K562 (cell line): Measurements from ENCODE around the gene SPPL3. TPM values are rescaled to one million over a fixed set of nuclear protein-coding genes. Genes with fewer than 3 reads are reported as not detected.

Experiments
- MAFF ChIP-seq: IDR thresholded peaks from 2 replicates; pipeline ENCODE4 v1.6.1; 2012; ENCODE audit warnings: low read length, improper control_type of control experiment
- RBM15 ChIP-seq: fragments of 200-400 bp; formaldehyde crosslinking; IDR thresholded peaks from 2 replicates; pipeline ENCODE4 v1.6.1; 2018; ENCODE audit warnings: mild to moderate bottlenecking, low read length, moderate library complexity; ENCODE audit not compliant: insufficient read depth
- TBL1XR1 ChIP-seq, 2 experiments: IDR thresholded peaks; 2 replicates each; pipeline ENCODE4 v1.6.1; 2012; ENCODE audit warnings: improper control_type of control experiment in 2 of 2, low read length in 2 of 2, mild to moderate bottlenecking in 1 of 2
- ZNF445 ChIP-seq: fragments of 250-450 bp; sonication (Bioruptor Pico); IDR thresholded peaks from 2 replicates; pipeline ENCODE4 v1.4.0; 2020; ENCODE audit warnings: low read depth, mild to moderate bottlenecking, moderate library complexity
- polyA plus RNA-seq, 8 experiments: library from polyadenylated mRNA; depleted of rRNA in 4 of 8; stranded (reverse) in 5 of 8; unstranded in 3 of 8; fragments of >200 nt; fragmentation: Nextera tagmentation in 2 of 8; fragmentation: Illumina TruSeq in 1 of 8; extraction: Ambion mirVana in 2 of 8; extraction: Trizol in 1 of 8; gene quantifications; 2 replicates each; pipeline versions ENCODE4 v1.2.1 to v1.2.3, GENCODE V29; 2011 to 2014; ENCODE audit warnings: inconsistent platforms in 1 of 8, missing spikeins in 1 of 8
- total RNA-seq, 7 experiments: library from RNA; depleted of rRNA in 6 of 7; stranded (reverse); fragments of >200 nt in 6 of 7; fragmentation: Illumina TruSeq in 2 of 7; extraction: Trizol in 2 of 7; gene quantifications; 2 replicates each; pipeline versions ENCODE4 v1.2.1 to v1.2.3, GENCODE V29; 2011 to 2021; ENCODE audit warnings: low replicate concordance in 1 of 7
- TF ChIP-seq, protein P1 (sequence below): fragments of 450-650 bp; IDR thresholded peaks from 2 replicates; pipeline ENCODE4 v1.6.1; 2016; ENCODE audit warnings: low read depth

Gene SPPL3
- total and polyA plus RNA-seq, 9 of the 15 experiments (the other 6 are each of a cell fraction or from before 2014, with no cell fraction given) = 2.9 to 32.1 (median 7.1) TPM

DNA sequence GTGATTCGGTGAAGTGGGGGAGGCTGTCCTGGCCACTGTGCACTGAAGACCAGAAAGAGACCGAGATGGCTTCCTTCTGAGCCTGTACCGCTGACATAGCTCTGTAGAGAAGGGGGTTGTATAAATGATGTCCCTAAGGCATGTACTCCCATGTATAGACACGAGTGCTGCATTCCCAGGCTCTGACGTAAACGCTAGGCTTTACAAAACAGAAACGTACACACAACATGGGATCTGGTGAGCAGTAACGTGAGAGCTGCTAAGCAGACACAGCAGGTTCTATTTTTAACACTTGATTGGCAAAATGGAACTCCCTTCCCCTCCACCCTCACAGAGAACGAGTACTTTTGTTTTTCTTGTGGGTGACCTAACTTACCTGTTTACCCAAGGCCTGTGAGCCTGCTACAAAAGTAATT, 142.6 kb downstream of the SPPL3 start (continued):
- TF ChIP-seq, protein P1, sequence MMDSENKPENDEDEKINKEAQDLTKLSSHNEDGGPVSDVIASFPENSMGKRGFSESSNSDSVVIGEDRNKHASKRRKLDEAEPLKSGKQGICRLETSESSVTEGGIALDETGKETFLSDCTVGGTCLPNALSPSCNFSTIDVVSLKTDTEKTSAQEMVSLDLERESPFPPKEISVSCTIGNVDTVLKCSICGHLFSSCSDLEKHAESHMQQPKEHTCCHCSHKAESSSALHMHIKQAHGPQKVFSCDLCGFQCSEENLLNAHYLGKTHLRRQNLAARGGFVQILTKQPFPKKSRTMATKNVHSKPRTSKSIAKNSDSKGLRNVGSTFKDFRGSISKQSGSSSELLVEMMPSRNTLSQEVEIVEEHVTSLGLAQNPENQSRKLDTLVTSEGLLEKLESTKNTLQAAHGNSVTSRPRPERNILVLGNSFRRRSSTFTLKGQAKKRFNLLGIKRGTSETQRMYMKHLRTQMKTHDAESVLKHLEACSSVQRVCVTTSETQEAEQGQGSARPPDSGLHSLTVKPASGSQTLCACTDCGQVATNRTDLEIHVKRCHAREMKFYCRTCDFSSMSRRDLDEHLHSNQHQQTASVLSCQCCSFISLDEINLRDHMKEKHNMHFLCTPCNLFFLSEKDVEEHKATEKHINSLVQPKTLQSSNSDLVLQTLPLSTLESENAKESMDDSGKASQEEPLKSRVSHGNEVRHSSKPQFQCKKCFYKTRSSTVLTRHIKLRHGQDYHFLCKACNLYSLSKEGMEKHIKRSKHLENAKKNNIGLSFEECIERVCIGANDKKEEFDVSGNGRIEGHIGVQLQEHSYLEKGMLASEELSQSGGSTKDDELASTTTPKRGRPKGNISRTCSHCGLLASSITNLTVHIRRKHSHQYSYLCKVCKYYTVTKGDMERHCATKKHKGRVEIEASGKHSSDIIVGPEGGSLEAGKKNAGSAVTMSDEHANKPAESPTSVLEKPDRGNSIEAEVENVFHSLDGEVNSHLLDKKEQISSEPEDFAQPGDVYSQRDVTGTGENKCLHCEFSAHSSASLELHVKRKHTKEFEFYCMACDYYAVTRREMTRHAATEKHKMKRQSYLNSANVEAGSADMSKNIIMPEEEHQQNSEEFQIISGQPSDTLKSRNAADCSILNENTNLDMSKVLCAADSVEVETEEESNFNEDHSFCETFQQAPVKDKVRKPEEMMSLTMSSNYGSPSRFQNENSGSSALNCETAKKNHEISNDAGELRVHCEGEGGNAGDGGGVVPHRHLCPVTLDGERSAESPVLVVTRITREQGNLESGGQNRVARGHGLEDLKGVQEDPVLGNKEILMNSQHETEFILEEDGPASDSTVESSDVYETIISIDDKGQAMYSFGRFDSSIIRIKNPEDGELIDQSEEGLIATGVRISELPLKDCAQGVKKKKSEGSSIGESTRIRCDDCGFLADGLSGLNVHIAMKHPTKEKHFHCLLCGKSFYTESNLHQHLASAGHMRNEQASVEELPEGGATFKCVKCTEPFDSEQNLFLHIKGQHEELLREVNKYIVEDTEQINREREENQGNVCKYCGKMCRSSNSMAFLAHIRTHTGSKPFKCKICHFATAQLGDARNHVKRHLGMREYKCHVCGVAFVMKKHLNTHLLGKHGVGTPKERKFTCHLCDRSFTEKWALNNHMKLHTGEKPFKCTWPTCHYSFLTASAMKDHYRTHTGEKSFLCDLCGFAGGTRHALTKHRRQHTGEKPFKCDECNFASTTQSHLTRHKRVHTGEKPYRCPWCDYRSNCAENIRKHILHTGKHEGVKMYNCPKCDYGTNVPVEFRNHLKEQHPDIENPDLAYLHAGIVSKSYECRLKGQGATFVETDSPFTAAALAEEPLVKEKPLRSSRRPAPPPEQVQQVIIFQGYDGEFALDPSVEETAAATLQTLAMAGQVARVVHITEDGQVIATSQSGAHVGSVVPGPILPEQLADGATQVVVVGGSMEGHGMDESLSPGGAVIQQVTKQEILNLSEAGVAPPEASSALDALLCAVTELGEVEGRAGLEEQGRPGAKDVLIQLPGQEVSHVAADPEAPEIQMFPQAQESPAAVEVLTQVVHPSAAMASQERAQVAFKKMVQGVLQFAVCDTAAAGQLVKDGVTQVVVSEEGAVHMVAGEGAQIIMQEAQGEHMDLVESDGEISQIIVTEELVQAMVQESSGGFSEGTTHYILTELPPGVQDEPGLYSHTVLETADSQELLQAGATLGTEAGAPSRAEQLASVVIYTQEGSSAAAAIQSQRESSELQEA = no peak
- TF ChIP-seq RBM15 (no peak), TBL1XR1 (IDR thresholded peaks at IDR 0.05; ENCODE audit: low read length in 2 of 2) (no peak), ZNF445 (CRISPR knock-in tag) (no peak), MAFF (no peak)
